Fibroblast of skin of right quadriceps (primary cell): ENCODE data around the gene GABRG3.

Experiments used
- DNase-seq: peaks from one replicate; pipeline ENCODE4 v3.0.0-alpha.2; 2013

Gene GABRG3

GRCh38 chr15:27480642-27481041 lies 509.7 kb downstream of the GABRG3 start:
- no peak for DNase-seq

DNA sequence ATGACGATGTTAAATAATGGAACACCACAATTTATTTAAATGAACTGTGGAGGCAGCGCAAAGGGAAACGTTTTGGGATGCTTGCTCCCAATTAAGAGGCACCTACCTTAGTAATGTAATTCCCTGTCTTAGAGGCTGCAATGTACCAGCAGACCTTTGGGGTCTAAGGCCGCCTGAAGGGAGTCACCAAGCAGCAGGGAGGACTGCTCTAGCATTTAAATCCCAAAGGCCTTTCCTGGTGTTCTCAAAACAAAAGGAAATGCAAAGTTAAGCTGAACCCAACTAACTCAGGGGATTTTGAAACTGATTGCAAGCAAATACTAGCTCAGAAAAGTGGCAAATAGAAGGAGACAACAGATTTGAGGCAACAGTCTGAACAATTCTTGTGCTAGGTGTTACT lies 510.8 kb downstream of the GABRG3 start:
- DNase-seq = no peak

- DNase-seq = no peak
Observed at GRCh38 chr15:27482287-27482686, 511.3 kb downstream of the GABRG3 start.

DNA sequence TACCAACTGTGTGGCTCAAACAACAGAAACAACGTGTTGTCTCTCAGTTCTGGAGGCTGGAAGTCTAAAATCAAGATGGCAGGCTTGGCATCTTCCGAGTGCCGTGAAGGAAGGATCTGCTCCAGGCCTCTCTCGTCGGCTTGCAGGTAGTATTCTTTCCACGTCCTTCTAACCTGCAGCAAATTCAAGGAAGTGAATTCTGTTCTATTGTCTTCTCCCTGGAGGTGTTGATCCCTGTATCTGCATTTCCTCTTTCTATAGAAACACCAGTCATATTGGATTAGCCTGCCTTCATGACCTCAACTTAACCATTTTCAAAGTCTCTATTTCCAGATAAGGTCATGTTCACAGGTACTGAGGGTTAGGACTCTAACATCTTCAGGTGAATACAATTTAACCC lies 512.1 kb downstream of the GABRG3 start:
- no peak for DNase-seq

DNA sequence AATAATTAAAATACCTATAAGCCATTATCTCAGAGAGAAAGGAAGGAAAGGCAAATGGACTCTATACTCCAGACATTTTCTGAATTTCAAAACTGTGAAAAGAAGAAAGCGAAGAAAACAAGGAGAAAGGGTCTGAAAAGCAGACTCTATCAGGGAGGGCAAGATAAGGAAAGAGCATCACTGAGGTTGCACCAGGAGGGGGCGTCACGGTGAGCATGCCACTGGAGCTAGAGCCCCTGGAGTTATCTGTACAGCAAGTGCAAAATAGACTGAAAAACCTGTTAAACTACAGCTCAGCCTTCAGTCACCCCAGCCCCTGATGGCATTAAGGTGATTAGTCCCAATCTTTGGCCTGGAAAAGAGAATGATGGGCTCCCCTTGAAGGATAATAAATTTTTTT lies 514.3 kb downstream of the GABRG3 start:
- no peak for DNase-seq

DNA sequence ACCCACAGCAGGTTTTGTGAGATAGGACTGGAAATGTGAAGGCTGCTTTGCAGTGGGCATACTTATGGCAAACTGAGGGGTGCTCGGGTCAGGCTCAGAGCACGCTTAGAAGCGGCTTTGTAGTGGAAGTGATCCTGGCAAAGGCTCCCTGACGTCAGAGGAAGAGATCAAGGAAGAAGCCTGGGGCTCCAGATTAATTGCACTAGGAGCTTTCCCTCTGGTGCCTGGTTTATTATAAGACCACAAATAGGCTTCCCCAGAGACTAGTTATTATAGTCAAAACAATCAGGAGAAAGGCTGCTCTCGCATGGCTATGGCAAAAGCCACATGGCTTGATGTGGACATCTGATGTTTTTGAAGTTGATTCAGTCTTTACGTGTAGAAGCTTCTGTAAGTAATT lies 515.1 kb downstream of the GABRG3 start:
- DNase-seq = peak; percentile 53

DNA sequence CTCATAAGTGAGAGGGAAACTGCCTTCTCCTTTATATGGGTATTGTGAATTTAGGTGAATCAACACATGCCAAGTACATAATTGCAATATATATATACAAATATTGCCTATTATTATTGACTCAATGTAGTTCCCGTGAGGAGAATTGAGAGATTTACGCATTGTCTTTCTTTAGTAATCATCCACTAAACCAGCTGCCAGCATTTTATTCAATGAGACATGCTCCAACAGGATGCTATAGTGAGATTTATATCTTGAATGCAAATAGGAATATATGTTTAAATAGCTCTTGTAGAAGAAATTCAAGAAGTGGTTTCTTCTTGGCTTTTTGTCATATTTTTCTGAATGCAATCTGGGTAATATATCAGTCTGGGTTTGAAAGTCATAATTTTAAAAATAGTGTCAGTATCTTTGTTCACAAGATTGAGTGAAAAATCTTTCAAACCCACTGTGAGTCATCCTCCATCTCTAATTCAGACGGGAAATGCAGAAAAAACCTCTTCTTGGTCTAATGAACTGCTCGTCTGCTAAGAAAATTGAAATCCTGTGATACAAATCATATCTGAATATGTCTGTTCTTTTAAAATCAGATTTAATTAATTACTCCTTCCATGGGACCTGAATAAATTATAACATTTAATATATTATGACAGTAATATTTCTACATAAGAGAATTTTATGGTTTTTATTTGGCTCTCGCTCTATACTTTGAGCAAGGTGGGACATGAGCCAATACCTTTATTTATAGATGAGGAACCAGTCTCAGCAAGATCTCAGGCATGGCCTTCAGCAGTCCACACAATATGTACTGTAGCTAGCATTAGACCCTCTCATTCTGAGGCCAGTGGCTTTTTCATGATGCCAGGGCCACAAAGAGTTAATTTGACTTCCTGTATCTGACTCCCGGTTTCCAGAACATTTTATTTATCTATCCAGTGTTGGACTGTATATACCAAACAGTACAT lies 516.0 kb downstream of the GABRG3 start:
- peak; percentile 73 for DNase-seq

DNA sequence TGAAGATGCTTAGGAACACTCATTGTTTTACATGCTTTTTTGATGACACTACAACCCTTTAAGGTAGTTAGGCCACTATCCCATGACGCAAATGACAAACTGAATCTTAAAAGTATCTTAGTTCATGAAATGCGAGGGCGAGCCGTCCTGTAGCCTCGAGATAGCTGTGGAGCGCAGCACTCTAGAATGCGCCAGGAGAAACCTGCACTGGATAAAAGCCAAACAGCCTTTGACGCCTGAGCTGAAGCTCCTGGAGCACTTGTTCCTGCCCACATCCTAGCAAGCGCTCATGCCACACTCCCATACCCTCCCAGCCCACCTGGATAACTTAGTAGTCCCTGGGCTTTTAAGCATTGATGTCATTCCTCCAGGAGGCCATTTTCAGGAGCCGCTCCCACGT lies 516.9 kb downstream of the GABRG3 start:
- DNase-seq = no peak

DNA sequence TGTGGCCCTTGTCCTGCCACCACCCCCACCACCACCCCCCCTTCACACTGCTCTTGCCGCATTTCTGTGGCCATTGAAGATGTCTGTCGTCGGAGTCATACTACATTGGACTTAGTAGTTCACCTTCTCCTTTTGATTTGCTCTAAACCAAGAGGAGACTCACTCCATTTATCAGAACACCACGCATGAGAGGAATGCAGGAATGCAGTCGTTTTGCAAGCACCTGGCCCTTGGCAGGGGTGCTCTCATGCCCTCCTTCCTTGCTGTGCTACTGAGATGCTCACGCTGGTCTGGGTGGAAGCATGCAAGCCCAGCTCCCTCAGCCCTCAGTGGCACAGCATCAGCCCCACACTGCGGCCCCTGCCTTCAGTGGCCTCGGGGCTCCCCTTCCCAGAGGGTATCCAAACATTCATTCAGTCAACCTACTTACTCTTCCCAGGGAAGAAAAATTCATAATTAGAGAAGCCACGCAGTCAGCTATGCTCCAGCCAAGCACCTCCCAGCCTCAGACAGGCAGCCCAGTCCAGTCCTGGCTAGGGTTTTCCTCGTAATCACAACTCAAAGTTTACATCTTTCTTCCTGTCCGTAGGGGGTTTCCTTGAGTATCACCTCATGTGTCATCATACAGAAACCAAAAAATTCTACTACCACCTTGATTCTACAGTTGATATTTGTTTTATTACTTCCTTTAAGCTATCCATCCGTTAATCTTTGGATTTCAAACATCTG lies 520.0 kb downstream of the GABRG3 start:
- no peak for DNase-seq

DNA sequence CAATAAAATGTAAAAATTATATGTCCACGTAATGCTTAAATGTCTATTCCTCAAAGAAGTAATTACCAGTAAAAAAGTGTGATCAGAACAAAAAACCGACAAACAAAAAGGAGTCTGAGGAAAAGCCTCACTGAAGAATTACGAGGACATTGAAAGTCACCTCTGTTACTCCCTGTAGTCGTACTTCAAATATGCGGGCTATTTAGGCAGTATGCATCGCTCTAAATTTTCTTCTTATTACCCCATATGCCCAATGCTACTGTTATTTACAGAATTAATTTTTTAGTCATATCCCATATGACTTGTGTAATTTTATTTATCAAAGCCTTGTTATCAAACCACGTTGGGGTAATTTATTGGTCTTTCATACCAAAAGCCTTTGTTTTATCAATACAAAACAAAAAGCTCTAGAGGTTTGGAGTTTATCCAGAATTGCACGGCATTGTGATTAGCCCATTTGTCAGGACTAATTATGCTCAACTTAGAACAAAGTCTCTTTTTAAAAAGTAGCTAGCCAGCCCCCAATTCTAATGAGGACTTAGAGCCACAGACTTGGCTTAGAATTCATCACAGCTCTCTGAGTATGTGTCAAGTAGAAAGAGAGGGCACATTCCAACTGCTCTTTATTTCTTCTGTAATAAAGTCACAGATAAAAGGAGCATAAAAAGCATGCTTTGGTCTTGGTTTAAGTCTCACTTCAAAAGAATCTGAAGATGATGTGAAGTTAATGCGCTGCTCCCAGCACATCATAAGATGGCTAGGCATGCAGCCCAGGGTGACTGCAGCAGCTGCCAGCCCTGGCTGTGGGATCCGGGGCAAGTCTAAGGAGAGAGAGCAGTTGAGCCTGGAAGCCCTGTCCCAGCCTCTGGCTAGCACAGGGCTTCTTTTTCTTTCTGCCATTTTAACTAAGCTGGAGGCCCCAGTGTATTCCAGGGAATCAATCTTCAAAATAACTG lies 521.0 kb downstream of the GABRG3 start:
- DNase-seq = peak; percentile 70

- DNase-seq = no peak
Observed at GRCh38 chr15:27495963-27496459, 525.0 kb downstream of the GABRG3 start.

DNA sequence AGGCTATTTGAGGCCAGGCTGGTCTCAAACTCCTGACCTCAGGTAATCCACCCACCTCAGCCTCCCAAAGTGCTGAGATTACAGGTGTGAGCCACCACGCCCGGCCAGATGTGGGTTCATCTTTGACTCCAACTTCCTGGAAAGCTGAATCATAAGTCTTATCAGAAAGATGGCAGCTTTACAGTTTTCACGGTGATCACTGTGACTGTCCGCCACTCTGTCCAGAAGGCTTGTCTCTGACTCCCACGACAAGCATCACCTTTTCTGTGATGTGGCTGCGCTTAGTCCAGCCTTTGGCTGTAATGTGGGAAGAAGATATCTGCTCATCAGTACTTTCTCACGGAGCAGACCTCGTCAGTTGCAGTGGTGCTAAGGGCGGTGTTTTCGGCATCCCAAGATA lies 527.7 kb downstream of the GABRG3 start:
- DNase-seq = no peak

DNA sequence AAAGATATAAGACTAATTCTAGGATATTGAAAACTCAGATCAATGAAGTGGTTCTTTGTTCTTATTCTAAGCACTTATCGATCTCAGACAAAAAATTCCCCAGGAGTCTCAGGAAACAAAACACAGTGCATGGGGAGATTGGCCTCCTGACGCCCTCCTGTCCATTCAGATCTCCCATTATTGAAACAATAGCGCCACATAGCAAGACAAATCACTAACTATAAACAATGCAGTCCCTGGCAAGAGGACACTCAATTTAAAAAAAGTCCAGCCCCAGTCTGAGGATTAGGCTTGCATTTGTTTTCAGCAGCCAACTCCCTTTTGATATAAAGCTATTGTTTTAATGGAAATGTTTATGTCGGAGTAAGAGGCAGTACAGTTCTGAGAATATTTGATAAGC lies 528.2 kb downstream of the GABRG3 start:
- DNase-seq = no peak

DNA sequence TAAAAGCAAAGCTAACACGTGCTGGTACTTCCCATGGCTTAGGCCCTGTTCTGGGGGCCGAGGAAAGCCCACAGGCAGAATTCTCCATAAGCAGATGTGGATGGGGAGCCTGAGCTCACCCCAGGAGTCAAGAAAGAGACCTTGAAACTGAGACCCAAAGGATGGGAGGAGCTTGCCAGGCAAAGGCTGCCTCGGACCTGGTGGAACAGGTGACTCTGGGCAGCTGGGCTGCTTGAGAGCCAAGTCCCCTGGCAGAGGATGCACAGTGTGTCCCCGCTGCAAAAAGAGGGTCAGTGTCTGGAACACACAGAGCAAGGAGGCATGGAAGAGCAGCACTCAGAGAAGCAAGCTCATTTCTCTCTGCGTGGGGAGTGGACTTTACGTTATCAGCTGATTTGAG lies 528.7 kb downstream of the GABRG3 start:
- DNase-seq = no peak

GRCh38 chr15:27500206-27500605 lies 529.2 kb downstream of the GABRG3 start:
- no peak for DNase-seq

DNA sequence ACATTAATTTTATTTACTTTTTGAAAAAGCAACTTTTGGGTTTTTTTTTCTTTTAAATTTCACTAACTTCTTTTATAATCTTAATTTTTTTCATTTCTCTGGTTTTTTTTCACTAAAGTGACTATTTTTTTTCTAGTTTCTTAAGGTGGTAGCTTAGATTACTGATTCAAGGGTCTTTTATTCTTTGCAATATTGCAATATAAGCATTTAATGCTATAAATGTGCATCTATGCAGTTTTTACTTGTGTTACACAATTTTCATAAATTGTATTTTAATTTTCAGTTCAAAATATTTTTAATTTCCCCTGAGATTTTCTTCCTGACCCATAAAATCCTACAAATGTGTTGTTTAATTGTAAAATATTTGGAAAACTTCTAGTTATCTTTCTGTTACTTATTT lies 535.8 kb downstream of the GABRG3 start:
- no peak for DNase-seq

GRCh38 chr15:27509014-27509413 lies 538.0 kb downstream of the GABRG3 start:
- no peak for DNase-seq

DNA sequence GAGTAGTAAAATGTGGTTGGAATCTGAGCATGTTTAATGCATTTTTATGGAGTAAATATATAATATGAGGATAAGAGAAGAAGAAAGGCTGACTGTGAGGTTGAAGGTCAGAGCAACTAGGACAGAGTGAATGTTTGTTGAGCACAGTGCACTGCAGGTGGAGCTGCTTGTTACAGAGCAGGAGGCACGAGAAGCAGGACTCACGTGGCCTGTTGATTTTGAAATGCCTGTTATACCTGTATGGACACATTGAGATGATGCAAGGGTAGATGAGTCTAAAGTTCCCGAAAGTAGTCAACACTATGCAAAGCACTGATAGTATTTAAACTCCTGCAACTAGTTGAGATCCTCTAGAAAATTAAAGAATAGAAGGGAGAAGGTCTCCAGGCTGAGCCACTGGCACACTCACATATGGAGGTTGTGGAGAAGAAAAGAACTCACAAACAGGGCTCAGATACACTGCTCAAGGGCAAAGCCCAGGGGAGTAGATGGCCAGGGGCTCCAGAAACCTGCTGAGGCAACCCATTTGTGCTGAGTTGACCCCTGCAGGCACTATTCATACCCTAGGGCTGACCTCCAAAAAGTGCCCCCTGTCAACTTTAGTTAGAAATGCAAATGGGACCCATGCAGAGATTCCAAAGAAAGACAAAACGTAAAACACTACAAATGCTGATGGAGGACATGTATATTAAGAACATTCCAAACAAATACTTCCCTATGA lies 541.5 kb downstream of the GABRG3 start:
- no peak for DNase-seq

DNA sequence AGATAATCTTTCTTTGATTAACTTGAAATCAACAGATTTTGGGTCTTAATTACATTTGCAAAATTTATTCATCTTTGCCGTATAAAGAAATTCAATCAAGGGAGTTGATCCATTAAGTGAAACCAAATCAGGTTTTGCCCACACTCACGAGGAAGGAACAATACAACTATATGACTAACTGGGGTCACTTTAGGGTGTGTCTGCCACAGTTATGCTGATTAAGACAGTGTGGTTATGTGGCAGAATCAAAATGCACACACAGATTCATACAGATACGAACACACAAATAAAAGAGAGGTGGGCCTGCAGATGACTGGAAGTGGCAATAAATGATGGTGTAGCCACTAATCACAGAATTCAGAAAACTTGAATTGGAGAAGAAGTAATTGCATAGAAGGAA lies 543.5 kb downstream of the GABRG3 start:
- no peak for DNase-seq

DNA sequence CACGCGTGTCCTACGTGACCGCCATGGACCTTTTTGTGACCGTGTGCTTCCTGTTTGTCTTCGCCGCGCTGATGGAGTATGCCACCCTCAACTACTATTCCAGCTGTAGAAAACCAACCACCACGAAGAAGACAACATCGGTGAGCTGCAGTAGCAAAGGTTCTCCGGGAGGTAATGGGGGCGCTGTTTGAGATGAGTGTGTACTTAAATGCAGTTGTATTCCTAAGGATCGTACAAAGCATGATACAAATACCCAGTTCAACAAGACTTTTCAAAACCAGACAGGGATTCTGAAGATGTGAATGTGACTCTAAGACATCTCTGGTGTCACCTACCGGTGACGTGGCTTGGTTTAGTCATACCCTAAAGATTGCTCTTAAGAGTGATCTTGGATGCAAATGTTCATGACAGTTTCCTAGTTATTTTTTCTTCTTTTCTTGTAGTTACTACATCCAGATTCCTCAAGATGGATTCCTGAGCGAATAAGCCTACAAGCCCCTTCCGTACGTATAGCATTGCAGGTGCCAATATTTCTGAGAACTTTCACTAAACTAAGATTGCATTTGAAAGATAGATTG lies 556.6 kb downstream of the GABRG3 start:
- DNase-seq = no peak

DNA sequence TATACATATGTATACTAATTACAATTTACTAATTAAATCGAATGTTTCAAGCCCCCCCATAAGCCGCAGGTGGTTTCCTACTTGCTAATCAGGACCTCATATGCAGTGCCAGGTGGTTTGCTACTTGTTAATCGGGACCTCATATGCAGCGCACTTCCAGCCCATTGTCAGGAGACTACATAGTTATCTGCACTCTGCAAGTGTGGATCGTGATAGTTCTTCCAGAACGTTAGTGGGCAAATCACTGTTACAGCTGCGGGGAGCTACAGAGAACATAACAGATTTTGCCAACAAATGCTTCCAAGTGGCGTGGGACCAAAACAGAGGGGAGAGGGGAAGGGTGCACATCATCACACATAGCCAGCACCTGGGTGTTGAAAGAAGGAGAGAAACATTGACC lies 558.4 kb downstream of the GABRG3 start:
- DNase-seq = no peak

GRCh38 chr15:27530994-27531393 lies 560.0 kb downstream of the GABRG3 start:
- DNase-seq = no peak
